ENCODE data around the gene NUDCD2. TPM values are rescaled to one million over a fixed set of nuclear protein-coding genes. Genes with fewer than 3 reads are reported as not detected.
"Not testable (repeated sequence)": the region's sequence is repeated elsewhere in the genome, so short reads cannot be mapped to it uniquely, and the experiment has no call there.

The NUDCD2 gene
- total and polyA plus RNA-seq, 3 donors from 2014 or later: 11.4 to 25.7 (median 12.9) TPM

GRCh38 chr5:163404364-163405173, 55.3 kb downstream of the NUDCD2 start:
- intact Hi-C loops (cut with DNase I; ENCODE audit: low total_unique reads): no loop called here
- no peaks in the 10 kb centered on the region for H3K27me3 ChIP-seq
- no peaks in the 10 kb centered on the region for H3K4me1 ChIP-seq
- no peaks in the 10 kb centered on the region for H3K36me3 ChIP-seq (ENCODE audit: low read depth, missing control alignments)
- no peak overlapping the region for H3K27ac ChIP-seq
- no peak for DNase-seq
- no peaks in the 10 kb centered on the region for H3K9me3 ChIP-seq
- H3K4me3 ChIP-seq: no peak overlapping the region
- TF ChIP-seq, protein P1, sequence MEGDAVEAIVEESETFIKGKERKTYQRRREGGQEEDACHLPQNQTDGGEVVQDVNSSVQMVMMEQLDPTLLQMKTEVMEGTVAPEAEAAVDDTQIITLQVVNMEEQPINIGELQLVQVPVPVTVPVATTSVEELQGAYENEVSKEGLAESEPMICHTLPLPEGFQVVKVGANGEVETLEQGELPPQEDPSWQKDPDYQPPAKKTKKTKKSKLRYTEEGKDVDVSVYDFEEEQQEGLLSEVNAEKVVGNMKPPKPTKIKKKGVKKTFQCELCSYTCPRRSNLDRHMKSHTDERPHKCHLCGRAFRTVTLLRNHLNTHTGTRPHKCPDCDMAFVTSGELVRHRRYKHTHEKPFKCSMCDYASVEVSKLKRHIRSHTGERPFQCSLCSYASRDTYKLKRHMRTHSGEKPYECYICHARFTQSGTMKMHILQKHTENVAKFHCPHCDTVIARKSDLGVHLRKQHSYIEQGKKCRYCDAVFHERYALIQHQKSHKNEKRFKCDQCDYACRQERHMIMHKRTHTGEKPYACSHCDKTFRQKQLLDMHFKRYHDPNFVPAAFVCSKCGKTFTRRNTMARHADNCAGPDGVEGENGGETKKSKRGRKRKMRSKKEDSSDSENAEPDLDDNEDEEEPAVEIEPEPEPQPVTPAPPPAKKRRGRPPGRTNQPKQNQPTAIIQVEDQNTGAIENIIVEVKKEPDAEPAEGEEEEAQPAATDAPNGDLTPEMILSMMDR (IDR thresholded peaks at IDR 0.05): no peak
- no peak for TF ChIP-seq POLR2A (IDR thresholded peaks at IDR 0.05)
- WGBS, 2 donors: 78 to 80% methylated on average over 10 of the region's 10 CpGs

- no peak for TF ChIP-seq POLR2A (IDR thresholded peaks at IDR 0.05)
- TF ChIP-seq, protein P1 (IDR thresholded peaks at IDR 0.05): no peak
- DNase-seq: no peak
- Histone ChIP-seq H3K36me3 (ENCODE audit: low read depth, missing control alignments) (no peaks in the 10 kb centered on the region), H3K4me1 (no peaks in the 10 kb centered on the region), H3K4me3 (no peak overlapping the region), H3K27ac (no peak overlapping the region), H3K9me3 (no peaks in the 10 kb centered on the region), H3K27me3 (no peaks in the 10 kb centered on the region)
- WGBS, 2 donors: 84 to 91% methylated on average over 2 of the region's 2 CpGs
- intact Hi-C loops (cut with DNase I; ENCODE audit: low total_unique reads): no loop called here
These were observed 57.9 kb downstream of the NUDCD2 start for GRCh38 chr5:163402007-163402406.

GRCh38 chr5:163401271-163401670, 58.6 kb downstream of the NUDCD2 start:
- Histone ChIP-seq H3K4me1 (no peaks in the 10 kb centered on the region), H3K9me3 (no peaks in the 10 kb centered on the region), H3K27ac (no peak overlapping the region), H3K27me3 (no peaks in the 10 kb centered on the region), H3K4me3 (no peak overlapping the region), H3K36me3 (ENCODE audit: low read depth, missing control alignments) (no peaks in the 10 kb centered on the region)
- intact Hi-C loops (cut with DNase I; ENCODE audit: low total_unique reads): no loop called here
- no peak for DNase-seq
- WGBS, 2 donors: 89 to 96% methylated on average over 4 of the region's 4 CpGs
- TF ChIP-seq, protein P1 (IDR thresholded peaks at IDR 0.05): no peak
- no peak for TF ChIP-seq POLR2A (IDR thresholded peaks at IDR 0.05)

DNA sequence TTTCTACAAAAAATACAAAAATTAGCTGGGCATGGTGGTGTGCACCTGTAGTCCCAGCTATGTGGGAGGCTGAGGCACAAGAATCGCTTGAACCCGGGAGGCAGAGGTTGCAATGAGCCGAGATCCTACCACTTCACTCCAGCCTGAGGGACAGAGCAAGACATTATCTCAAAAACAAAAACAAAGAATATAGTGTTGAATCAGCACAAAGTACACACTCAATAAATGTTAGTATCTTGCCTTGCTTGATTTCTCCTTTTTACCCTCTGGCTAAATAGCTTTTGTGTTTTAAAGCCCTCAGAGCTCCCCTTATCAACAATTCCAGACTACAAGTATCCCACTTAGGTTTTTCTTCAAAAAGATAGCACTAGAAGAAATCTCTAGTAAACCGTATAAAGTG, 60.0 kb downstream of the NUDCD2 start:
- 70 to 87% methylated on average over 4 of the region's 4 CpGs for whole genome bisulfite sequencing, 2 donors
- Histone ChIP-seq H3K9me3 (no peaks in the 10 kb centered on the region), H3K4me1 (no peaks in the 10 kb centered on the region), H3K4me3 (no peak overlapping the region), H3K27ac (no peak overlapping the region), H3K27me3 (no peaks in the 10 kb centered on the region), H3K36me3 (ENCODE audit: low read depth, missing control alignments) (no peaks in the 10 kb centered on the region)
- TF ChIP-seq, protein P1 (IDR thresholded peaks at IDR 0.05): no peak
- no peak for TF ChIP-seq POLR2A (IDR thresholded peaks at IDR 0.05)
- intact Hi-C loops (cut with DNase I; ENCODE audit: low total_unique reads): no loop called here
- DNase-seq: no peak

DNA sequence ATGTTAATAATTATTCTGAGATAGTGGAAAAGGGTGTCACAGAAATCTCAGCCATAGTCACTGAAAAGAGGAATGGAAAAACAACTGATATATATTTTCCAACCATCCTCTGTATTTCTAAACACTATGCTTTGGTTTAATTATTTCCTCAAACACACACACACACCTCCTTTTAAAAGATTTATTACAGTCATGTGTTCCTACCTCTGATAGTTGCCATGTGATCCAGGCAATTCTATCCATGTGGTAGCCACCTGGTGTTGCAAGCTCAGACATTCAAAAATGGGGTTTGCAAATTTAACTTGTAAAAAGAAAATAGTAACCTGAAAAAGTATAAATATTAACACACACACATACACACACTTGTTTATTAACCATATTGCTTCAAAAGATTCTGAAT, 62.5 kb downstream of the NUDCD2 start:
- H3K27me3 ChIP-seq: no peaks in the 10 kb centered on the region
- H3K27ac ChIP-seq: no peak overlapping the region
- no peak for TF ChIP-seq POLR2A (IDR thresholded peaks at IDR 0.05)
- TF ChIP-seq, protein P1 (IDR thresholded peaks at IDR 0.05): no peak
- no peaks in the 10 kb centered on the region for H3K36me3 ChIP-seq (ENCODE audit: low read depth, missing control alignments)
- intact Hi-C loops (cut with DNase I; ENCODE audit: low total_unique reads): no loop called here
- no peak for DNase-seq
- no peaks in the 10 kb centered on the region for H3K9me3 ChIP-seq
- no peak overlapping the region for H3K4me3 ChIP-seq
- no peaks in the 10 kb centered on the region for H3K4me1 ChIP-seq

GRCh38 chr5:163396818-163397340, 63.0 kb downstream of the NUDCD2 start:
- DNase-seq; intact Hi-C loops (cut with DNase I; ENCODE audit: low total_unique reads); H3K4me3 ChIP-seq; H3K4me1 ChIP-seq; H3K36me3 ChIP-seq (ENCODE audit: low read depth, missing control alignments); H3K27ac ChIP-seq; H3K9me3 ChIP-seq; H3K27me3 ChIP-seq: not testable (repeated sequence)
- 86% methylated on average over 9 of the region's 9 CpGs for WGBS, 2 donors
